DND-41 (cell line): ENCODE results near the gene FHAD1.

Source experiments
- CTCF ChIP-seq: IDR thresholded peaks from 2 replicates; pipeline ENCODE4 v1.5.1; 2012; ENCODE audit warnings: borderline replicate concordance, low read length, moderate library complexity, mild to moderate bottlenecking; ENCODE audit not compliant: poor library complexity, severe bottlenecking; ENCODE audit errors: extremely low read depth
- EZH2 ChIP-seq: IDR thresholded peaks from 3 replicates; pipeline ENCODE4 v1.6.1; 2012; ENCODE audit warnings: borderline replicate concordance, low read depth, mild to moderate bottlenecking, moderate library complexity, low read length, inconsistent platforms; ENCODE audit not compliant: severe bottlenecking

GRCh38 chr1:15283526-15283925 lies 36.5 kb downstream of the FHAD1 start:
- TF ChIP-seq EZH2 (no peak), CTCF (no peak)
